A673 (cell line): ENCODE results near the gene MAML1. TPM values are rescaled to one million over a fixed set of nuclear protein-coding genes. Genes with fewer than 3 reads are reported as not detected.
"Not testable (repeated sequence)": the region's sequence is repeated elsewhere in the genome, so short reads cannot be mapped to it uniquely, and the experiment has no call there.

ENCODE experiments used
- BruUV-seq: library from RNA; stranded (reverse); fragments of 400-500 nt; replicated peaks from 2 replicates; lab custom pipeline; 2021; lab: Mats Ljungman, UMichigan
- CTCF ChIA-PET: fragments of 300-600 bp; sonication (Branson Sonifier 250); formaldehyde crosslinking; loops from one replicate; lab custom pipeline; 2022; ENCODE audit warnings: antibody characterized with exemption; lab: Charles Lee
- POLR2A ChIA-PET: fragments of 300-600 bp; sonication (Branson Sonifier 250); formaldehyde crosslinking; loops from one replicate; lab custom pipeline; 2022; ENCODE audit warnings: antibody characterized with exemption; ENCODE audit not compliant: low non-redundant PET; lab: Charles Lee
- DNase-seq: peaks from one replicate; pipeline ENCODE4 v3.0.0-alpha.2; 2015; ENCODE audit warnings: low spot score
- H3K27ac ChIP-seq: fragments of 200-600 bp; sonication (generic); 2 replicates; pipeline ENCODE4 v1.5.1; 2016; ENCODE audit warnings: mixed run types, low read depth, mild to moderate bottlenecking, mixed read lengths, antibody characterized with exemption, low read length; ENCODE audit not compliant: poor library complexity, severe bottlenecking
- H3K27me3 ChIP-seq: fragments of 200-600 bp; sonication (generic); replicated peaks from 2 replicates; pipeline ENCODE4 v1.6.1; 2017; ENCODE audit warnings: mixed run types, low read depth, mild to moderate bottlenecking, mixed read lengths, antibody characterized with exemption, low read length; ENCODE audit not compliant: insufficient read depth, poor library complexity
- H3K36me3 ChIP-seq: fragments of 200-600 bp; sonication (generic); 2 replicates; pipeline ENCODE4 v1.6.1; 2016; ENCODE audit warnings: mixed run types, mild to moderate bottlenecking, mixed read lengths, antibody characterized with exemption, low read length; ENCODE audit not compliant: insufficient read depth, poor library complexity, severe bottlenecking
- H3K4me1 ChIP-seq: fragments of 200-600 bp; sonication (generic); 2 replicates; pipeline ENCODE4 v1.6.1; 2017; ENCODE audit warnings: mixed run types, mild to moderate bottlenecking, mixed read lengths, antibody characterized with exemption, low read length; ENCODE audit not compliant: insufficient read depth, poor library complexity, severe bottlenecking
- H3K4me3 ChIP-seq: fragments of 200-600 bp; sonication (generic); 2 replicates; pipeline ENCODE4 v1.5.1; 2016; ENCODE audit warnings: low read depth, mixed run types, mild to moderate bottlenecking, mixed read lengths, low read length; ENCODE audit not compliant: poor library complexity, severe bottlenecking
- H3K9me3 ChIP-seq: fragments of 200-600 bp; sonication (generic); 2 replicates; pipeline ENCODE4 v1.6.1; 2016; ENCODE audit warnings: mixed run types, low read depth, mild to moderate bottlenecking, mixed read lengths, antibody characterized with exemption, low read length; ENCODE audit not compliant: poor library complexity, severe bottlenecking
- CTCF ChIP-seq: fragments of 300-800, 200-600 bp; sonication (generic); conservative IDR thresholded peaks from 2 replicates; pipeline ENCODE4 v1.5.1; 2017; ENCODE audit warnings: low read depth, mild to moderate bottlenecking, antibody characterized with exemption, low read length, moderate library complexity, mixed read lengths
- EZH2 ChIP-seq: fragments of 200-600 bp; sonication (generic); IDR thresholded peaks from 2 replicates; pipeline ENCODE4 v1.6.1; 2017; ENCODE audit warnings: borderline replicate concordance, low read depth, mild to moderate bottlenecking, mixed read lengths, antibody characterized with exemption, low read length; ENCODE audit not compliant: poor library complexity, severe bottlenecking
- intact Hi-C: fragments of 100-400 bp; cut with micrococcal nuclease; formaldehyde crosslinking; loops from one replicate; pipeline ENCODE4 v1.10.0; 2022; ENCODE audit not compliant: unreplicated experiment
- total RNA-seq: library from RNA; stranded (reverse); gene quantifications from 2 replicates; pipeline ENCODE4 v1.2.3, GENCODE V29; 2021

MAML1 gene
- total RNA-seq, 1 experiment from 2014 or later: 34.3 TPM

- TF ChIP-seq EZH2 (no peak), CTCF (no peak)
- no peak overlapping the region for H3K27ac ChIP-seq
- H3K4me1 ChIP-seq: peaks cover 8% of the 10 kb centered on the region
- H3K27me3 ChIP-seq: no peaks in the 10 kb centered on the region
- no TSS peak for BruUV-seq
- no peaks in the 10 kb centered on the region for H3K9me3 ChIP-seq
- intact Hi-C loops: no loop called here
- ChIA-PET POLR2A (no interaction called here), CTCF (no interaction called here)
- H3K4me3 ChIP-seq: no peak overlapping the region
- H3K36me3 ChIP-seq: peaks cover 8% of the 10 kb centered on the region
- no peak for DNase-seq
Observed at GRCh38 chr5:179696603-179697002, 36.0 kb upstream of the MAML1 start.

GRCh38 chr5:179697108-179697507 lies 35.5 kb upstream of the MAML1 start:
- no peak overlapping the region for H3K4me3 ChIP-seq
- no peak for DNase-seq
- no peak overlapping the region for H3K27ac ChIP-seq
- BruUV-seq: no TSS peak
- intact Hi-C loops: no loop called here
- TF ChIP-seq EZH2 (no peak), CTCF (no peak)
- H3K36me3 ChIP-seq: peaks cover 13% of the 10 kb centered on the region
- peaks cover 8% of the 10 kb centered on the region for H3K4me1 ChIP-seq
- no peaks in the 10 kb centered on the region for H3K27me3 ChIP-seq
- CTCF ChIA-PET: no interaction called here
- no peaks in the 10 kb centered on the region for H3K9me3 ChIP-seq
- POLR2A ChIA-PET: no interaction called here

GRCh38 chr5:179697543-179697942 lies 35.1 kb upstream of the MAML1 start:
- H3K9me3 ChIP-seq, H3K4me1 ChIP-seq, intact Hi-C loops, BruUV-seq, H3K27me3 ChIP-seq, CTCF ChIA-PET, POLR2A ChIA-PET, DNase-seq: not testable (repeated sequence)
- Histone ChIP-seq H3K27ac (peak overlapping the region; percentile 96), H3K4me3 (peak overlapping the region; percentile 97), H3K36me3 (peaks cover 17% of the 10 kb centered on the region)
